Loucy (cell line): ENCODE data around the gene NPW.

Experiments used
- EZH2phosphoT487 ChIP-seq: fragments of 200-600 bp; IDR thresholded peaks from 2 replicates; pipeline ENCODE4 v1.6.1; 2018; ENCODE audit warnings: antibody characterized with exemption, mild to moderate bottlenecking, moderate library complexity, borderline replicate concordance
- TF ChIP-seq, protein P1 (sequence below): fragments of 200-600 bp; sonication (generic); conservative IDR thresholded peaks from 2 replicates; pipeline ENCODE4 v1.5.1; 2014; ENCODE audit warnings: mild to moderate bottlenecking, antibody characterized with exemption, low read length

DNA sequence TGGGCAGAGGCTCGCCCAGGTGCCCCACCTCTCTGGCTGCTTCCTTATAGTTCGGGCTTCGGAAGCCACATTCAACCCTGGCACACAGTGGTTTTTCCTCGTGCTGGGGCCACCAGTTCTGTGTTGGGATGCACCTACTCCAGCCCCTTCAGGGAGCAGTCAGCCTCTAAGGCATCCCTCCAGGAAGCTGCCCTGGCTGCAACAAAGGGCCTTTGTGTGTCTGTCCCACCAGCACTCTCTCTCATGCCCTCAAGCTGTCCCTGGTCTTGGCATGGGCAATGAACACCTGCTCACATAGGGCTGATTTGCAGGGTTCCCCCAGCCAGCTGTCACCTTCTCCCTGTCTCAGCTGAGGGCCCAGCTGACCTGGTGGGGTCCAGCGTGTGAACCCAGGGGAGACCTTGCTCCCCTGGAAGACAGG is 37.6 kb upstream of the NPW start:
- TF ChIP-seq, protein P1, sequence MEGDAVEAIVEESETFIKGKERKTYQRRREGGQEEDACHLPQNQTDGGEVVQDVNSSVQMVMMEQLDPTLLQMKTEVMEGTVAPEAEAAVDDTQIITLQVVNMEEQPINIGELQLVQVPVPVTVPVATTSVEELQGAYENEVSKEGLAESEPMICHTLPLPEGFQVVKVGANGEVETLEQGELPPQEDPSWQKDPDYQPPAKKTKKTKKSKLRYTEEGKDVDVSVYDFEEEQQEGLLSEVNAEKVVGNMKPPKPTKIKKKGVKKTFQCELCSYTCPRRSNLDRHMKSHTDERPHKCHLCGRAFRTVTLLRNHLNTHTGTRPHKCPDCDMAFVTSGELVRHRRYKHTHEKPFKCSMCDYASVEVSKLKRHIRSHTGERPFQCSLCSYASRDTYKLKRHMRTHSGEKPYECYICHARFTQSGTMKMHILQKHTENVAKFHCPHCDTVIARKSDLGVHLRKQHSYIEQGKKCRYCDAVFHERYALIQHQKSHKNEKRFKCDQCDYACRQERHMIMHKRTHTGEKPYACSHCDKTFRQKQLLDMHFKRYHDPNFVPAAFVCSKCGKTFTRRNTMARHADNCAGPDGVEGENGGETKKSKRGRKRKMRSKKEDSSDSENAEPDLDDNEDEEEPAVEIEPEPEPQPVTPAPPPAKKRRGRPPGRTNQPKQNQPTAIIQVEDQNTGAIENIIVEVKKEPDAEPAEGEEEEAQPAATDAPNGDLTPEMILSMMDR = no peak
- no peak for TF ChIP-seq EZH2phosphoT487
